ENCODE results near the gene PRKCE. TPM values are rescaled to one million over a fixed set of nuclear protein-coding genes. Genes with fewer than 3 reads are reported as not detected.

The PRKCE gene
- polyA plus RNA-seq, 1 of the 3 experiments (the other 2 are of a cell fraction), result 16.3 TPM

- TF ChIP-seq FOXJ3 (CRISPR knock-in tag; IDR thresholded peaks at IDR 0.05) (no peak), POLR2AphosphoS5 (IDR thresholded peaks at IDR 0.05; ENCODE audit: low read depth, low read length) (peak; percentile 42; the same call in 1 of the 2 replicates), EZH2phosphoT487 (IDR thresholded peaks at IDR 0.05; ENCODE audit: borderline replicate concordance, low read depth) (no peak), USF1 (IDR thresholded peaks at IDR 0.05; ENCODE audit: borderline replicate concordance, low read depth) (peak; percentile 86; the same call in 1 of the 2 replicates), FOSL2 (IDR thresholded peaks at IDR 0.05; ENCODE audit: borderline replicate concordance, low read depth) (peak; percentile 94), RFX5 (IDR thresholded peaks at IDR 0.05; ENCODE audit: low read length) (no peak), EP300 (IDR thresholded peaks at IDR 0.05; ENCODE audit: borderline replicate concordance in 1 of 2, low read depth in 1 of 2, low read length in 1 of 2) (peak; percentile 8 to 74; a peak in 1 of 4 replicates), FOXM1 (IDR thresholded peaks at IDR 0.05; ENCODE audit: low read depth) (0 out of 2 replicates have a peak, but pooled peaks have one; percentile 21), YY1 (IDR thresholded peaks at IDR 0.05; ENCODE audit: low read depth) (no peak), ELF1 (IDR thresholded peaks at IDR 0.05) (0 out of 2 replicates have a peak, but pooled peaks have one; percentile 5), RCOR1 (IDR thresholded peaks at IDR 0.05; ENCODE audit: low read length) (peak; percentile 35; the same call in 1 of the 2 replicates), MAX (IDR thresholded peaks at IDR 0.05; ENCODE audit: low read depth) (peak; percentile 98), NRF1 (IDR thresholded peaks at IDR 0.05; ENCODE audit: low read depth, low read length) (peak; percentile 21; the same call in 1 of the 2 replicates)
Observed at GRCh38 chr2:45935791-45936622, 284.5 kb downstream of the PRKCE start (continued).

- no peaks in the 10 kb centered on the region for H3K27me3 ChIP-seq (ENCODE audit: insufficient read depth)
- H3K9me2 ChIP-seq, result no peaks in the 10 kb centered on the region
- H3K4me3 ChIP-seq (ENCODE audit: low read depth in 2 of 2, low read length in 1 of 2), result no peak overlapping the region
- peaks cover 7 to 17% of the 10 kb centered on the region in 2 experiments; a peak in 2 of 4 replicates for H3K4me1 ChIP-seq (ENCODE audit: control insufficient read depth in 1 of 2, insufficient read depth in 2 of 2, low read depth in 1 of 2, low read length in 1 of 2)
- no peaks in the 10 kb centered on the region for H3K79me2 ChIP-seq (ENCODE audit: insufficient read depth)
- POLR2A ChIA-PET, result interaction anchor here (1.0 to 1.1 kb wide), 2 partner anchors 113 to 287 kb away, joined by 3 to 4 read pairs; no protein-coding TSS in a partner anchor
- H3F3A ChIP-seq (replicated peaks; ENCODE audit: insufficient read depth), result no peaks in the 10 kb centered on the region
- no peaks in the 10 kb centered on the region for H3K9me3 ChIP-seq
- DNase-seq, result no peak
- TF ChIP-seq EP300 (IDR thresholded peaks at IDR 0.05; ENCODE audit: borderline replicate concordance in 1 of 2, low read depth in 1 of 2, low read length in 1 of 2) (0 out of 4 replicates have a peak, but pooled peaks of 1 of the 2 experiments have one; percentile 3), POLR2AphosphoS5 (IDR thresholded peaks at IDR 0.05; ENCODE audit: low read depth, low read length) (no peak), FOXJ3 (CRISPR knock-in tag; IDR thresholded peaks at IDR 0.05) (no peak), NFIC (IDR thresholded peaks at IDR 0.05; ENCODE audit: borderline replicate concordance) (no peak), ZBTB33 (IDR thresholded peaks at IDR 0.05; ENCODE audit: borderline replicate concordance, low read depth) (no peak)
- H3K36me3 ChIP-seq (replicated peaks in 1 of 2; ENCODE audit: control insufficient read depth in 1 of 2, insufficient read depth in 2 of 2, low read length in 1 of 2), result no peaks in the 10 kb centered on the region
- CTCF ChIA-PET, result interaction anchor here (0.6 to 5.2 kb wide), 36 partner anchors 10 to 330 kb away, joined by 3 to 64 read pairs (median 5); partner anchors contain the start of gene PRKCE
- no peak overlapping the region for H2AFZ ChIP-seq (ENCODE audit: low read depth)
- no peak overlapping the region for H3K9ac ChIP-seq
- H4K20me1 ChIP-seq (ENCODE audit: insufficient read depth), result no peaks in the 10 kb centered on the region
- H3K4me2 ChIP-seq, result peak overlapping the region; percentile 2; the same call in 1 of the 2 replicates
- H3K27ac ChIP-seq (ENCODE audit: low read depth in 2 of 2, low read length in 1 of 2), result no peak overlapping the region; a peak in 1 of 4 replicates
- 39% methylated on average over 5 of the region's 5 CpGs for WGBS (ENCODE audit: low lambda C conversion rate)
Observed at GRCh38 chr2:45936623-45936979, 285.1 kb downstream of the PRKCE start.

Data from SK-N-SH (cell line).